Neural cell (in vitro differentiated cells): ENCODE data around the gene RNF215. TPM values are rescaled to one million over a fixed set of nuclear protein-coding genes. Genes with fewer than 3 reads are reported as not detected.

Experiments
- H2AFZ ChIP-seq: fragments of 200-600, 300-800 bp; sonication (generic), shearing (Covaris generic); 2 replicates; pipeline ENCODE4 v1.6.0; 2014; ENCODE audit warnings: low read depth, mild to moderate bottlenecking, antibody characterized with exemption, low read length, moderate library complexity
- H3F3A ChIP-seq: fragments of 200-600 bp; shearing (Covaris generic); 2 replicates; pipeline ENCODE4 v1.6.1; 2016; ENCODE audit warnings: mild to moderate bottlenecking, moderate library complexity, mixed read lengths, antibody characterized with exemption, low read length; ENCODE audit not compliant: insufficient read depth, poor library complexity, severe bottlenecking
- H3K27ac ChIP-seq: fragments of 200-600, 300-800 bp; sonication (generic), shearing (Covaris generic); 2 replicates; pipeline ENCODE4 v1.5.1; 2014; ENCODE audit warnings: mild to moderate bottlenecking, low read length, moderate library complexity
- H3K27me3 ChIP-seq: fragments of 300-800, 200-600 bp; sonication (generic), shearing (Covaris generic); 2 replicates; pipeline ENCODE4 v1.6.0; 2014; ENCODE audit warnings: mild to moderate bottlenecking, low read depth, low read length, moderate library complexity; ENCODE audit not compliant: insufficient read depth
- H3K36me3 ChIP-seq: fragments of 300-800, 200-600 bp; sonication (generic), shearing (Covaris generic); 2 replicates; pipeline ENCODE4 v1.5.1; 2014; ENCODE audit warnings: mild to moderate bottlenecking, antibody characterized with exemption, low read length, moderate library complexity; ENCODE audit not compliant: insufficient read depth
- H3K4me2 ChIP-seq: fragments of 300-800, 200-600 bp; sonication (generic), shearing (Covaris generic); 2 replicates; pipeline ENCODE4 v1.6.0; 2014; ENCODE audit warnings: mild to moderate bottlenecking, low read length
- H3K4me3 ChIP-seq: fragments of 300-800, 200-600 bp; sonication (generic), shearing (Covaris generic); 2 replicates; pipeline ENCODE4 v1.5.1; 2014; ENCODE audit warnings: mild to moderate bottlenecking, low read length, moderate library complexity
- H3K79me2 ChIP-seq: fragments of 200-600 bp; shearing (Covaris generic); replicated peaks from 2 replicates; pipeline ENCODE4 v1.6.0; 2014; ENCODE audit warnings: mild to moderate bottlenecking, low read length, moderate library complexity; ENCODE audit not compliant: insufficient read depth
- H3K9ac ChIP-seq: fragments of 300-800, 200-600 bp; sonication (generic), shearing (Covaris generic); 2 replicates; pipeline ENCODE4 v1.6.1; 2016; ENCODE audit warnings: mild to moderate bottlenecking, low read length, mixed read lengths
- H3K9me2 ChIP-seq: fragments of 200-600 bp; shearing (Covaris generic); 2 replicates; pipeline ENCODE4 v1.6.1; 2016; ENCODE audit warnings: mild to moderate bottlenecking, low read length, mixed read lengths; ENCODE audit not compliant: insufficient read depth
- H3K9me3 ChIP-seq: fragments of 200-600, 300-800 bp; sonication (generic), shearing (Covaris generic); 2 replicates; pipeline ENCODE4 v1.6.1; 2016; ENCODE audit warnings: mild to moderate bottlenecking, mixed run types, low read length, moderate library complexity, mixed read lengths
- H4K20me1 ChIP-seq: fragments of 200-600 bp; shearing (Covaris generic); 2 replicates; pipeline ENCODE4 v1.6.1; 2016; ENCODE audit warnings: mild to moderate bottlenecking, mixed run types; ENCODE audit not compliant: insufficient read depth
- EP300 ChIP-seq: fragments of 450-650 bp; conservative IDR thresholded peaks from 2 replicates; pipeline ENCODE4 v1.6.1; 2014; ENCODE audit warnings: antibody characterized with exemption, mild to moderate bottlenecking, moderate library complexity; ENCODE audit not compliant: poor library complexity, severe bottlenecking
- EZH2 ChIP-seq: fragments of 200-600, 300-800 bp; shearing (Covaris generic), sonication (generic); IDR thresholded peaks from 2 replicates; pipeline ENCODE4 v1.6.1; 2014; ENCODE audit warnings: antibody characterized with exemption, low read length, borderline replicate concordance, mild to moderate bottlenecking; ENCODE audit not compliant: insufficient read depth, poor library complexity, severe bottlenecking
- MXI1 ChIP-seq: fragments of 450-650 bp; conservative IDR thresholded peaks from 2 replicates; pipeline ENCODE4 v1.6.1; 2014; ENCODE audit warnings: antibody characterized with exemption, mild to moderate bottlenecking; ENCODE audit not compliant: poor library complexity, severe bottlenecking
- POLR2AphosphoS5 ChIP-seq: IDR thresholded peaks from 2 replicates; pipeline ENCODE4 v1.6.1; 2012
- RAD21 ChIP-seq: fragments of 450-650 bp; conservative IDR thresholded peaks from 2 replicates; pipeline ENCODE4 v1.6.1; 2014; ENCODE audit warnings: antibody characterized with exemption, mild to moderate bottlenecking, moderate library complexity
- REST ChIP-seq: IDR thresholded peaks from 2 replicates; pipeline ENCODE4 v1.6.1; 2012; ENCODE audit warnings: borderline replicate concordance
- SMC3 ChIP-seq: fragments of 450-650 bp; conservative IDR thresholded peaks from 2 replicates; pipeline ENCODE4 v1.6.1; 2014; ENCODE audit warnings: antibody characterized with exemption, mild to moderate bottlenecking, moderate library complexity; ENCODE audit not compliant: poor library complexity
- TAF1 ChIP-seq: IDR thresholded peaks from 2 replicates; pipeline ENCODE4 v1.6.1; 2012; ENCODE audit warnings: low read depth
- polyA plus RNA-seq: library from polyadenylated mRNA; depleted of rRNA; stranded (reverse); fragments of >200 nt; gene quantifications from 2 replicates; pipeline ENCODE4 v1.2.3, GENCODE V29; 2014
- TF ChIP-seq, protein P1 (sequence below): fragments of 450-650 bp; IDR thresholded peaks from 2 replicates; pipeline ENCODE4 v1.5.1; 2014; ENCODE audit warnings: antibody characterized with exemption, mild to moderate bottlenecking, moderate library complexity; ENCODE audit not compliant: poor library complexity, severe bottlenecking

The RNF215 gene
- polyA plus RNA-seq, 1 donor from 2014 or later = 28.3 TPM

- Histone ChIP-seq H3K79me2 (no peaks in the 10 kb centered on the region), H4K20me1 (no peaks in the 10 kb centered on the region), H3K27me3 (no peaks in the 10 kb centered on the region), H2AFZ (no peak overlapping the region), H3K4me2 (no peak overlapping the region), H3K36me3 (no peaks in the 10 kb centered on the region), H3K9ac (no peak overlapping the region), H3K9me2 (no peaks in the 10 kb centered on the region), H3K4me3 (no peak overlapping the region), H3K9me3 (no peaks in the 10 kb centered on the region), H3K27ac (no peak overlapping the region), H3F3A (no peaks in the 10 kb centered on the region)
- TF ChIP-seq SMC3 (no peak), MXI1 (no peak), RAD21 (no peak), EZH2 (no peak), POLR2AphosphoS5 (no peak), TAF1 (no peak), EP300 (no peak), REST (no peak)
- TF ChIP-seq, protein P1, sequence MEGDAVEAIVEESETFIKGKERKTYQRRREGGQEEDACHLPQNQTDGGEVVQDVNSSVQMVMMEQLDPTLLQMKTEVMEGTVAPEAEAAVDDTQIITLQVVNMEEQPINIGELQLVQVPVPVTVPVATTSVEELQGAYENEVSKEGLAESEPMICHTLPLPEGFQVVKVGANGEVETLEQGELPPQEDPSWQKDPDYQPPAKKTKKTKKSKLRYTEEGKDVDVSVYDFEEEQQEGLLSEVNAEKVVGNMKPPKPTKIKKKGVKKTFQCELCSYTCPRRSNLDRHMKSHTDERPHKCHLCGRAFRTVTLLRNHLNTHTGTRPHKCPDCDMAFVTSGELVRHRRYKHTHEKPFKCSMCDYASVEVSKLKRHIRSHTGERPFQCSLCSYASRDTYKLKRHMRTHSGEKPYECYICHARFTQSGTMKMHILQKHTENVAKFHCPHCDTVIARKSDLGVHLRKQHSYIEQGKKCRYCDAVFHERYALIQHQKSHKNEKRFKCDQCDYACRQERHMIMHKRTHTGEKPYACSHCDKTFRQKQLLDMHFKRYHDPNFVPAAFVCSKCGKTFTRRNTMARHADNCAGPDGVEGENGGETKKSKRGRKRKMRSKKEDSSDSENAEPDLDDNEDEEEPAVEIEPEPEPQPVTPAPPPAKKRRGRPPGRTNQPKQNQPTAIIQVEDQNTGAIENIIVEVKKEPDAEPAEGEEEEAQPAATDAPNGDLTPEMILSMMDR = no peak
Observed at GRCh38 chr22:30420347-30421125, 33.3 kb upstream of the RNF215 start.

DNA sequence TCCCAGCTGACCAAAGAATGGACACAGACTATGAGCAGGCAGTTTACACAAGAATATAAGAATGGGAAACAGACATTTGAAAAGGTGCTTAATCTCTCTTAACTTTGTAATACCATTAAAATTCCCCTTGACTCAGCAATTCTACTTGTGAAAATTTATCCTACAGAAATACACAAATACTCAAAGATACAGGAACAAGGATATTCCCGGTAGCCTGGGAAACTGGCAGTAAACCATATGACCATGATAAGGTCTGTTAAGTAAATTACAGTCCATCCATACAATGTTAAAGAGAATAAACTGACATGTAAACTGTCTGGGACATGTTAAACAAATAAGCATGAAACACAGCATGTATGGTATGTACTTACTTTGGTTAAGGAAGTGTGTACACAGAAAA, 29.6 kb upstream of the RNF215 start:
- H3F3A ChIP-seq = no peaks in the 10 kb centered on the region
- H3K9me2 ChIP-seq = no peaks in the 10 kb centered on the region
- no peaks in the 10 kb centered on the region for H3K27me3 ChIP-seq
- no peaks in the 10 kb centered on the region for H3K9me3 ChIP-seq
- no peaks in the 10 kb centered on the region for H3K79me2 ChIP-seq
- no peaks in the 10 kb centered on the region for H4K20me1 ChIP-seq
- no peak for TF ChIP-seq REST
- TF ChIP-seq TAF1 = no peak
- H3K4me3 ChIP-seq = no peak overlapping the region
- H3K4me2 ChIP-seq = no peak overlapping the region
- H3K9ac ChIP-seq = no peak overlapping the region
- no peak overlapping the region for H2AFZ ChIP-seq
- no peak overlapping the region for H3K27ac ChIP-seq
- no peaks in the 10 kb centered on the region for H3K36me3 ChIP-seq
